ENCODE results near the gene MAST4.

DNA sequence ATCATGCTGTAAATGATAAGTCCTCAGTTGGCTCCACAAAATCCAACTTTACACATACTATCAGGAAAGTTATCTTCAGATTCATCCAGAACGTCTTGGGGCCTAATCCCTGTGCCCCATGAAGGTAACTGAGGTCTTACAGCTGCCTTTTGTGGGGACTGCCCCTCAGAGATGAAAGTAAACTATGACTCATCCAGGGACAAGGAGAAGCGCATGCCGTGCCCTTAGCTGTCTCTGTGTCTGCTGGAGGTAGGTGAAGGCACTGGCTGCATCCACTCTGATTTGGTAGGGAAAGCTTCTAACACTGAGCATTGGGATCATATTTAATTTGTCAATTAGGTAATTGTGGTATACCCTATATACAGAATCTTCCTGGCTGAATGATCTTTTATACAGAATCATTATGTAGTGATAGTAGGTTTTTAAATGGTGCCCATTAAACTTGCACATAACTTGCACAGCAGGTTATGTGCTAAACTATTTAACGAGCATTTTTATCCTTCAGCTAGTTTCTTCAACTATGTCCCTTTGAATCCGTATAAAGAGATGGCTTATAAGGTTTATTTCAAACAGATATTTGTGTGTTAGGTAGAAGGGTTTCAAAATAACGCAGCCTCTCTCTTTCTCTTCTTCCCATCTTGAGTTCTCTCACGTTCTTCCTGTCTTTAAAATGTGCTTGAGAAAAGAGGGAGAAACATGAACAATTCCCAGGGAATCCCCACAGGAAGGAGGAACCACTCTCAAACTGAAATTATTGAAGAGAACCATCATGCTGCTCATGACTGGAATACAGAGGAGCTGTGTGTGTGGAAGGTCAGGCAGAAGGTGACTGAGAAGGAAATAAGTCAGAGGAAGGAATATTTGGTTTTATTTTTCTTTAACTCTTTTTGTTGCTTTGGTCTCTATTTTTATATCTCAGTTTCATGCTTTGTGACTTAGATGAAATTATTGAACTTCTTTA, 349.5 kb downstream of the MAST4 start:
- TF ChIP-seq, protein P1, sequence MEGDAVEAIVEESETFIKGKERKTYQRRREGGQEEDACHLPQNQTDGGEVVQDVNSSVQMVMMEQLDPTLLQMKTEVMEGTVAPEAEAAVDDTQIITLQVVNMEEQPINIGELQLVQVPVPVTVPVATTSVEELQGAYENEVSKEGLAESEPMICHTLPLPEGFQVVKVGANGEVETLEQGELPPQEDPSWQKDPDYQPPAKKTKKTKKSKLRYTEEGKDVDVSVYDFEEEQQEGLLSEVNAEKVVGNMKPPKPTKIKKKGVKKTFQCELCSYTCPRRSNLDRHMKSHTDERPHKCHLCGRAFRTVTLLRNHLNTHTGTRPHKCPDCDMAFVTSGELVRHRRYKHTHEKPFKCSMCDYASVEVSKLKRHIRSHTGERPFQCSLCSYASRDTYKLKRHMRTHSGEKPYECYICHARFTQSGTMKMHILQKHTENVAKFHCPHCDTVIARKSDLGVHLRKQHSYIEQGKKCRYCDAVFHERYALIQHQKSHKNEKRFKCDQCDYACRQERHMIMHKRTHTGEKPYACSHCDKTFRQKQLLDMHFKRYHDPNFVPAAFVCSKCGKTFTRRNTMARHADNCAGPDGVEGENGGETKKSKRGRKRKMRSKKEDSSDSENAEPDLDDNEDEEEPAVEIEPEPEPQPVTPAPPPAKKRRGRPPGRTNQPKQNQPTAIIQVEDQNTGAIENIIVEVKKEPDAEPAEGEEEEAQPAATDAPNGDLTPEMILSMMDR (IDR thresholded peaks at IDR 0.05): no peak
- no peak for TF ChIP-seq POLR2AphosphoS5 (IDR thresholded peaks at IDR 0.05)
